ENCODE results near the gene FUCA2.
"Not testable (repeated sequence)": the region's sequence is repeated elsewhere in the genome, so short reads cannot be mapped to it uniquely, and the experiment has no call there.

The FUCA2 gene

DNA sequence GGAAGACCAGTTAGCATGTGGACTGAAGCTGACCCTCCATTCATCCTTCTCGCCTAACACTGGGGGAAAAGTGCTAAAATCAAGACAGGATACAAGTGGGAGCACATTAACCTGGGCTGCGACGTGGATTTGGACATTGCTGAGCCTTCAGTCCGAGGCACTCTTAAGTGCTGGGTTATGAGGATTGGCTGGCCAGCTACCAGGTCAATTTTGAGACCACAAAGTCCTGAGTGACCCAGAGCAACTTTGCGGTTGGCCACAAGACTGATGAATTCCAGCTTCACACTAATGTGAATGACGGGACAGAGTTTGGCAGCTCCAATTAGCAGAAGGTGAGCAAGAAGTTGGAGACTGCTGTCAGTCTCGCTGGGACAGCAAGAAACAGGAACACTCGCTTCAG is 20.7 kb downstream of the FUCA2 start:
- DNase-seq: no peak

DNA sequence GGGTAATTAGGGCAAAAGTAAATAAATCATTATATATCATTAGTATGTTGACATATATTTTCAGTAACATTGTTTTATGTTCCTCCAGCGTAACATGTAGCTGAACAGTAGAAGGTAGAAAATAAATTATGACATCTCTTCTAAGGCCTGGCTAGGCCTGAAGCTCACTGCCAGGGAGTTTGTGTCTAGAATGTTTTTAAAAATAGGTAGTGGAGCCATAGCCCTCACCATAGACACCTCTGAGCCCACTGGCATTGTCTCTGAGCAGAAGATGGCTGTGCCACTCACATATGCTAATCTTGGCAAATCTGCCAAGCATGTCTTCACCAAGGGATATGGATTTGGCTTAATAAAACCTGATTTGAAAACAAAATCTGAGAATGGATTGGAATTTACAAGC is 21.3 kb downstream of the FUCA2 start:
- no peak for DNase-seq

DNA sequence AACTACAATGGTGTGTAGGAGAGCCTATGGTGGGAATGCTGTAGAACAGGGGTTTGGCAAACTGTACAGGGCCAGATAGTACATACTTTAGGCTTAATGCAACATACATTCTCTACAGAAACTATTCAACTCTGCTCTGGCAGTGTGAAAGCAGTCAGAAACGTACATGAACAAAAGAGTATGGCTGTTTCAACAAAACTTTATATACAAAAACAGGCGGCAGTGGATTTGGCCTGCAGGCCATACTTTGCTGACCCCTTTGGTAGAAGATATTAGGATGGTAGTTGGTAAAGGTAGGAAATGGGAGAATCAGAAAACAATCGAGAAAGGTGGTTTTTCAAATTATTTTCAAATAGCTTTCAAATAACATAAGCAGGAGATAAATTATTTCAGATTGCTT is 24.8 kb downstream of the FUCA2 start:
- no peak for DNase-seq

DNA sequence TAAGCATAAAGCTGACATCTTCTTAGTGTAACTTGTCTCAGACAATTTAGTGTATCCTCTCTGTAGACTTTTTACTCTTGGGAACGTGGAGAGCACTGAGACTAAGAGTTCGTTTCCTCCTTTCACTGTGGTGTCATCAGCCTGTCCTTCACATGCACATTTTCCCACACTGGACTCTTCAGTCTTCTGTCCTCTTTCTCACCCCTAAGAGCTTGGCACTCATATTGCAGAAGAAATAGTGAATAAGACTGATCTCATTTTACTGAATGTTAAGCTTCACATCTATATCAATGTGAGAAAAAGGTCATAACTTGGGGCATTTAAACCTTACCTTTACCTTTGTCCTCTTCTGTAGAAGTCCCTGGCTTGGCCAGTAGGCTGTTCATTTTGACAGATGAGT is 25.6 kb downstream of the FUCA2 start:
- no peak for DNase-seq

DNA sequence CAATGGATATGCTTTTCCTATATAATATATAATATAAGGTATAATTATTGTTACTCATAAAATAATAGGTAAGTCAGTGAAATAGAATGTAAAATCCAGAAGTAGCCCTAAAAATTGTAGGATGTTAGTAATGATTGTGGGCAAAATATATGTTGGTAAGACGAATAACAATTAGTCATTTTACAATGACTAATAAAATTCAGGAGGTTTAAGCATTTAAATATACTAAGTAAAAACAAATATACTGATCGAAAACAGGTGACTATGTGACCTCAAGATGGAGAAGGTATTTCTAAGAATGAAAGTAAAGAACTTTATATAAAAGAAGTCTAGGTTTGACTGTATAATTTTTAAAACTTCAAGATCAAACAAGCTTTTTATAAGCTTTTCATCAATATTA is 28.9 kb downstream of the FUCA2 start:
- DNase-seq: no peak

DNA sequence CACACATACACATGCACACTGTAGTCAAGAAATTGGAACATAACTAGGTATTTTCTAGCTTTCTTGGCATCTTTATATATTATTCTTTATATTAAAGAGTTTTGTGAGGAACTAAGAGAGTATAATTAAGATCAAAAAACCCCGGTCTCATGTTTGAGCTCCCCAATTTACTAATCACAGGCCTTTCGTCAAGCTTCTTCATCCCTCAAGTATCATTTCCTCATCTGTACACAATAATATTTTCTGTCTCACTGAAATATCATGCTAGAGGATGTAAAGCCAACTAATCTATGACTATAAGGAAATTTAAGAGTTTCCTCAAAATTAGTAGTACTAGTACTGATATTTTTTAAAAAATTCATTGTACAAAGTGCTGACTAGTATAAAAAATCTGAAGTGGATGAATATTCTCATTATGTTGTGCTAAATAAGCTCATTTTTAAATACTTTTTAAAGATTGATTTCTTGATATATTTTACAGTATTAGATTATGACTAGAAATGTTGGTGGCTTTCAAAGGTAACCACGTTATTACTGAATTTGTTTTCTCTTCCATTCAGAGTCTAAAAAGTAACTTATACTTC is 32.9 kb downstream of the FUCA2 start:
- no peak for DNase-seq

DNA sequence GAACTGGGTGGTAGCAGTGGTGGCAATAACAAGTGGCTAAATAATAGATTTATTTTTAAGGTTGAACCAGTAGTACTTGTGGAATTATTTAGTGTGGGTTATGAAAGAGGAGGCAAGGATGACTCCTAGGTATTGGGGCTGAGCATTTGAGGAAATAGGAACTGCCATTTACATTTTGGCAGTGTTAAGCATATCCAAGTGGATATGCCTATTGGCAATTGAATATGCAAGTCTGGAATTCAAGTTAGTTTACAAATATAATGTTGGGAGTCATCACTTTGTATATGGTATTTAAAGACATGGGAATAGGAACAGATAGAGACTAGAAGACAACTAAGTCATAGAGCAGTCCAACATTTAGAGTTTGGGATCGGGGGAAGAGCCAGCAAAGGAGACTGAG is 35.0 kb downstream of the FUCA2 start:
- no peak for DNase-seq

DNA sequence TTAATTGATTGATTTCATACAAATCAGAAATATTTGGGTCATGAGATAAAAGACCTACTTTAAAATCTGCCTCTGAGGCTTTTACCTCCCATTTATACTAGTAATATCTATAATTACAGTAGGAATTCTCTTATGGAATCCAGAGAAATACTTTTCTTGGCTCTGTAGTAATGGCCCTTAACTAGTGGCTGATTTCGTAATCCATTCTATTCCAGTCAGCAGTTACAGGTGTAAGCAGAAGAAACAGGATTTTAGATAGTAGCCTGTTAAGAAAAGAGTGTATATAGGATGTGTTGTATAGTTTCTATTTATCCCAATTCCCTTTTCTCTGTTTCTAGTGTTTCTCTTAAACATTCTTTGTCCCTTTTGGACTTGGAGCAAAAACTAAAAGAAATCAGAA is 39.7 kb downstream of the FUCA2 start:
- DNase-seq: no peak

DNA sequence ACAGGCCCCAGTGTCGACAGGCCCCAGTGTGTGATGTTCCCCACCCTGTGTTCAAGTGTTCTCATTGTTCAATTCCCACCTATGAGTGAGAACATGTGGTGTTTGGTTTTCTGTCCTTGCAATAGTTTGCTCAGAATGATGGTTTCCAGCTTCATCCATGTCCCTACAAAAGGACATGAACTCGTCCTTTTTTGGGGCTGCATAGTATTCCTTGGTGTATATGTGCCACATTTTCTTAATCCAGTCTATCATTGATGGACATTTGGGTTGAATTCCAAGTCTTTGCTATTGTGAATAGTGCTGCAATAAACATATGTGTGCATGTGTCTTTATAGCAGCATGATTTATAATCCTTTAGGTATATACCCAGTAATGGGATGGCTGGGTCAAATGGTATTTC is 42.7 kb downstream of the FUCA2 start:
- not testable (repeated sequence) for DNase-seq

DNA sequence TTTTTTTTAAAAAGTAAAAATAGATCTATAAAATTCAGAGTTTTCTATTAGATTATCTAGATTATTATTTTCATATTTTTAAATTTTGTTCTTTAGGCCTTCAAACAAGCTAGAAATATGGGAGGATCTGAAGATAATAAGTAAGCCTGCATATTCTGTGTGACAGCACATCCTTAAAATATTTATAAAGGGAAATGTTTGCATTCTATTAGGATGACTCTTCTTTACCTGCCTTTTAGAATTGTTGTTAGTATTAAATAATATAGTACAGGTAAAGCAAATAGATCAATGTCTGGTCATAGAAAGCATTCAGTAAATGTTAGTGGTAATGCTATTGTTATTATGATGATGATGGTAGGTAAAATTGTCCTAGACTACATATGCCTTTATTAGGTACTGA is 43.5 kb downstream of the FUCA2 start:
- DNase-seq: no peak

DNA sequence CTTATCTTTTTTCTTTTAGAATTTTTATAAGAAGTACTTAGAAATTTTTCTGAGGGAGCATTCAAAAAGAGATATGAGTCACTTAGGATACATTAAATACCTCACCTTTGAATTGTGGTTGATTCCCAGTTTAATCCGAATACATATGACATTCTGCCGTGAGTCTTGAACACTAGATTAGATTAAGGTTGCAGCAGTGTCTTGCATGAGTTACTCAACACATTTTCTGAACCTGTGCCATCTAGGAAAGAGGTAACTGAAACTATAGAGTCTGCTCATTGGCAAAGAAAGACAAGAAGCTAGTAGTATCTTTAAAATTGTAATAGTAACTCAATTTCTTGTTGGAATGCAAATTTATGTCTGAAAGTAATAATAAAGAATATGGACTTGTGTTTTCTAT is 46.0 kb downstream of the FUCA2 start:
- no peak for DNase-seq

DNA sequence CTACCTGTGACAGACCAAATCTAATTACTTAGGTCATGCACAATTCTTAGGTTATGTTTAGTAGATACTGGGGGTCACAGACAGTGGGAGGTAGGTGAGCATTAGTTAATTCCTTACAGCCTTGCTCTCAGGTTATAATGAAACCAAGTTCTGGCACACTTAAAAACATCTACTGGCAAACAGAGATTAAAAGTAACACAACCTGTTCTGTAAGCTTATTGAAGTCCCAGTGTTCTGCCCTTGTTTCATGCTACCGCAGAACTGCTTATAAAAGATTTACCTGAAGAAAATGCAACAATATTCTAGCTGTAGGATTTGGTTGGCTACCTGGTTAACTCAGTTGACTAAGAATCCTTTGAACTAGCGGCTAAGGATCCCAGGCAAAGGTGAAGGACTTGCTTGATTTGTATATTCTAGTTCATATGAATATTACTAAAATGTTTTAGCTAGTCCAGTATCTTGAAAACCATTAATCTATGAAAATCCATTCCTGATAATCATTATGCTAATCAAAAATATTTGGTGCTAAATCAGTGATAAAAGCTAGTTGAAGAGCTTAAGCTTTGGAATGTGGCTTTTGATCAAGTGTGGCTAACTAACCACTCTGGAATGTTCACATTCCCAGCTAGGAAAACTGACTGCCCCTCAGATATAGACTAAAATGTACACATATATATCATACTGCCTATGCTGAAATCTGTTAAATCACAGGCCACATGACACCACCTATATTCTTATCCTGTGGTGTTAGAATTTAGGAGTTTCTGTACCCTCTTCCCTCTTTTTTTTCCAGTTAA is 53.8 kb downstream of the FUCA2 start:
- no peak for DNase-seq

DNA sequence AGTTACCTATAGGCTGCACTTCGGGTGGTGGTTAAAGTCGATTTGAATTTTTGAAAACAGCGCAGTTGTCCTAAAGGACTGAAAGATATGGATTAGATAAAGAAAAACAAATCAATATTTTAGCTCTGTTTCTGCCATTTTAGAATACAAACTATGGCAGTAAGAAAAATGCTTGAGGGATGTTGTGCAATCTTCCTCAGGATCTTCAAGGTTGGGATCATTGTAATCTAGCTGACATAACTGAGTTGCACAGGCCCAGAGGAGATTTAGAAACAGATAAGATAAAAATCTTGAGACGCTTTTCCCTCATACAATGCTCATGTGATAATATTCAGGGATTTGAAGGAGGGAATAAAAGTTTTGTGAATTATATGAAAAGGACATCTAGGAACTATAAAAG is 60.0 kb downstream of the FUCA2 start:
- DNase-seq: no peak

DNA sequence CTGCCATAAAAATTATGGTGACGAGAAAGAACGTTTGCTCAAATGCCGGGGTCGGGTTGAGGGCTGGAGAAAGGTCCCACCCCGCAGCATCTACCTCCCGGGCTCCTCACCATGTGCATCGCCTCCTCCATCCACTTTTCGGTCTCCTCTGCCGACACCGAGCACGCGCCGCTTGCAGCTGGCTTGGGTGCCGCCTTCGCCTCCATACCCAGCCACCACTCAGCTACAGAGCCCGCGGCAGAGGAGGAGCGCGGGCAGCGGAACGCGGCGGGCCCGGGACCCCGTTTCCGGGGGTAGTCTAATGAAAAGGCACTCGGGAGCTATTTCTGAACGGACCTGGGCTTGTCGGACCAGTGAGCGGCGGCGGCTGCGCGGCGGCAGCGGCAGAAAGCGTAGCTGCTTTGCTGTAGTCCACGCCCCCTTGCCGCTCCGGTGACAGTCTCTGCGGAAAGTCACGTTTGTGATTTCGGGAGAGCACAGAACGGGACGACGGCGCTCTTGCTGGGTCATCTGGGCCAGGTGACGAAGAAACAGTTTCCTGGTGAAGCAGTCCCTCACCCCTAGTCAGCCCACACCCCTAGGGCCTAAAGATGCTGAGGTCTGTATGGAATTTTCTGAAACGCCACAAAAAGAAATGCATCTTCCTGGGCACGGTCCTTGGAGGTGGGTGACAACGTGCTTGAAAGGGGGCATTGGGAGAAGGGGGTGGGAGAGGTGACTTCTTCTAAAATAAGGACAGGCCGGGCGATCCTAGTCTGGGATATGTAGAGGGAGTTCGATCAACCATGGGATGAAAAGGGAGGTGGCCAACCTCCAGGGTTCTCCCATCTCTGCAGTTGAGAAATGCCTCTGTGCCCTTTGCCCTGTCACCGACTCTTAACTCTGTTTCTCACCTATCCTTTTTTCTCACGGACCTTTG is 60.8 kb downstream of the FUCA2 start, which contains the start of the genes ADAT2 and PEX3:
Gene ADAT2, minus strand, starts transcription at position 243 of the 919 bp plus-strand sequence. Its CDS starts 37 bp downstream, at position 206.
Gene PEX3, plus strand, starts transcription at position 353 of the 919 bp plus-strand sequence. Its CDS starts 238 bp downstream, at position 591.
- peak; percentile 93 for DNase-seq

DNA sequence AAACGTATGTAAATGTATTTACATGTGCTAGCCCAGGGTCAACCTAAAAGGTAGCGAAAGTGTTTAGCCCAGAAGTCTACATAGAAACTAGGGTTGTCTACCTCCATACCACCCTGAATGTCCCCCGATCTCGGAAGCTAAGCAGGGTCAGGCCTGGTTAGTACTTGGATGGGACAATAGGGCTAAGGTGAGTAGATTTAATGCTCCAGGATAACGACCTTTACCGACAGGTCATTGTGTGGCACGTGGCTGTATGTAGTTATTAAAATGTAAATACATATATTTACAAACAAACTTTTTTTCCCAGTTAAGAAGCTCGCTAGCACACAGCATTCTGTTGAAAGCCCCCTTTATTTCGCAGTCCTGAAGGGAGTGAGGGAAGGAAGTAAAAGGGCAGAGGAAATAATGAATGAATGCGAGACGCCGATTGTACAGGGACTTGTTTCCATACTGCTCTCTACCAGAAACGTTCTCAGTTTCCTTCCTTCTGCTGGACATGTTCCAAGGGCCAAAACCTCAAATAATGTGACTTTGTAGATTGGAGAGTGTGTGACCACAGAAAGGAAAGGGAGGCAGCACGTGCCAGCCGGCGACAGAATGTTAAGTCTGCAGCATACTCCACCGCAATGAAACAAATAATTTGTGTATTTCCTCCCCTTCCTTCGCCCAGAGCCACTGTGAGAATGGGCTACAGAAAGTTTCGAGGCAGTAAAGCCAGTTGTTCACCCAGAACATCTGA is 61.6 kb downstream of the FUCA2 start:
- peak; percentile 18 for DNase-seq

DNA sequence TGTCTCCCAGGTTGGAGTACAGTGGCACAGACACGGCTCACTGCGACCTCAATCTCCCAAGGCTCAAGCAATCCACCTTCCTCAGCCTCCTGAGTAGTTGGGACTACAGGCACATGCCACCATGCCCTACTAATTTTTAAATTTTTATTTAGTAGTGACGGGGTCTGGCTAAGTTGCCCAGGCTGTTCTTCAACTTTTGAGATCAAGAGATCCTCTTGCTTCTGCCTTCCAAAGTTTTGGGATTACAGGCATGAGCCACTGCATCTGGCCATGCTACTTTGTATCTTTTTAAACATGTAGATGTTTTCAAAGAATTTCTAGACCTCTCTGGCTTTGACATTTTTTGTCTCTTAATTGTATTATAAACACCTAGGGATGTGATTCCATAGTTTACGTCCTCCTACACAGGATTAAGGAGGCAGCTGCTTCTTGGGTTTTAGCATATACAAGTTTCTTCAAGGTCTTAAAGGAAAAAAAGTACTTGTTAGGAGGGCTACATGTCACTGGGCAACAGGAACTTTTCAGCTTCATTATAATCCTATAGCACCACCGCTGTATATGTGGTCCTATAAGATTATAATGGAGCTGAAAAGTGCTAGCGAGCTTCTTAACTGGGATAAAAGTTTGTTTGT is 62.3 kb downstream of the FUCA2 start:
- DNase-seq: no peak

DNA sequence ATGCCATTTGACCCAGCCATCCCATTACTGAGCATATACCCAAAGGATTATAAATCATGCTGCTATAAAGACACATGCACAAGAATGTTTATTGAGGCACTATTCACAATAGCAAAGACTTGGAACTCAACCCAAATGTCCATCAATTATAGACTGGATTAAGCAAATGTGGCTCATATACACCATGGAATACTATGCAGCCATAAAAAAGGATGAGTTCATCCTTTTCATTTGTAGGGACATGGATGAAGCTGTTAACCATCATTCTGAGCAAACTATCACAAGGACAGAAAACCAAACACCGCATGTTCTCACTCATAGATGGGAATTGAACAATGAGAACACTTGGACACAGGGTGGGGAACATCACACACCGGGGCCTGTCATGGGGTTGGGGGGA is 63.7 kb downstream of the FUCA2 start:
- not testable (repeated sequence) for DNase-seq
